Measurements from ENCODE around the gene PRKCE. TPM values are rescaled to one million over a fixed set of nuclear protein-coding genes. Genes with fewer than 3 reads are reported as not detected.

Gene PRKCE
- total and polyA plus RNA-seq, 2 experiments from 2014 or later, result 13.2 to 19.2 TPM

DNA sequence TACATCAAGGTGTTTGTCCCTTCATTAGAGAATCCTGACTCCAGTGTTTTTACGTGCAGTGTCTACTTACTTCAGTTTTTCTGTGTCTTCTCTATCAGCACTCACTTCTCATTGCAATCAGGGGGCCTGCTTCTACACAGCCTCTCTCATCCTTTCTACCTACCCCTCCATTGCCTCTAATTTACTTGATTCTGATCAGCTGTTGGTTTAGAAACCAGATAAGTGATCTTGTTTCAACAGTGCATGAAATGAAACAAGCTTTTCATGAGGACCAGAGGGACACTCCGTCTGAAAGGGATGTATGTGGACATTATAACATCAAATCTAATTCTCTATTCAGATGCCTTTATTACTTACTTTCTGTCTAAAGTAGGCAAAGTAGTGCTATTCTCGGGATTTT lies 136.9 kb downstream of the PRKCE start:
- no peak overlapping the region for H3K4me3 ChIP-seq
- H3K27me3 ChIP-seq, result no peaks in the 10 kb centered on the region
- H3K4me1 ChIP-seq (ENCODE audit: low read depth), result peaks cover 34% of the 10 kb centered on the region
- H3K9me3 ChIP-seq (ENCODE audit: low read depth), result no peaks in the 10 kb centered on the region
- DNase-seq (ENCODE audit: low read depth in 1 of 2, low spot score in 1 of 2), result no peak
- H3K36me3 ChIP-seq, result no peaks in the 10 kb centered on the region
- TF ChIP-seq, protein P1, sequence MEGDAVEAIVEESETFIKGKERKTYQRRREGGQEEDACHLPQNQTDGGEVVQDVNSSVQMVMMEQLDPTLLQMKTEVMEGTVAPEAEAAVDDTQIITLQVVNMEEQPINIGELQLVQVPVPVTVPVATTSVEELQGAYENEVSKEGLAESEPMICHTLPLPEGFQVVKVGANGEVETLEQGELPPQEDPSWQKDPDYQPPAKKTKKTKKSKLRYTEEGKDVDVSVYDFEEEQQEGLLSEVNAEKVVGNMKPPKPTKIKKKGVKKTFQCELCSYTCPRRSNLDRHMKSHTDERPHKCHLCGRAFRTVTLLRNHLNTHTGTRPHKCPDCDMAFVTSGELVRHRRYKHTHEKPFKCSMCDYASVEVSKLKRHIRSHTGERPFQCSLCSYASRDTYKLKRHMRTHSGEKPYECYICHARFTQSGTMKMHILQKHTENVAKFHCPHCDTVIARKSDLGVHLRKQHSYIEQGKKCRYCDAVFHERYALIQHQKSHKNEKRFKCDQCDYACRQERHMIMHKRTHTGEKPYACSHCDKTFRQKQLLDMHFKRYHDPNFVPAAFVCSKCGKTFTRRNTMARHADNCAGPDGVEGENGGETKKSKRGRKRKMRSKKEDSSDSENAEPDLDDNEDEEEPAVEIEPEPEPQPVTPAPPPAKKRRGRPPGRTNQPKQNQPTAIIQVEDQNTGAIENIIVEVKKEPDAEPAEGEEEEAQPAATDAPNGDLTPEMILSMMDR (IDR thresholded peaks at IDR 0.05; ENCODE audit: low read depth, low read length), result no peak
- no peak overlapping the region for H3K27ac ChIP-seq

DNA sequence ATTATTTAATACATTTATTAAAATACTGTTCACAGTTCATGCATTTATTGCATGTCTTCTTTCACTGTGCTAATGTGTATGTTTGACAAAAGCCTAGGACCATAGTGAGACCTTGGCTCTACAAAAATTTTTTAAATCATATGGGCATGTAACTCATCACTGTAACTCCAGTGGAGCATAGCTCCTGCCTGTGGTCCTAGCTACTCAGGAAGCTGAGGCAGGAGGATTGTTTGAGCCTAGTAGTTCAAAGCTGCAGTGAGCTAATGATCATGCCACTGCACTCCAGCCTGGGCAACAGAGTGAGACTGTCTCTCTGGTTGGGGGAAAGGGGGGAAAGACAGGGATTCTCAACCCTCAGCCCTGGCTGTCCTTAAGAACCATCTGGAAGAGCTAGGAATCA lies 137.8 kb downstream of the PRKCE start:
- no peak overlapping the region for H3K27ac ChIP-seq
- H3K4me3 ChIP-seq, result no peak overlapping the region
- H3K4me1 ChIP-seq (ENCODE audit: low read depth), result peaks cover 32% of the 10 kb centered on the region
- no peaks in the 10 kb centered on the region for H3K36me3 ChIP-seq
- H3K9me3 ChIP-seq (ENCODE audit: low read depth), result no peaks in the 10 kb centered on the region
- no peak for DNase-seq (ENCODE audit: low read depth in 1 of 2, low spot score in 1 of 2)
- TF ChIP-seq, protein P1 (IDR thresholded peaks at IDR 0.05; ENCODE audit: low read depth, low read length), result no peak
- H3K27me3 ChIP-seq, result no peaks in the 10 kb centered on the region

DNA sequence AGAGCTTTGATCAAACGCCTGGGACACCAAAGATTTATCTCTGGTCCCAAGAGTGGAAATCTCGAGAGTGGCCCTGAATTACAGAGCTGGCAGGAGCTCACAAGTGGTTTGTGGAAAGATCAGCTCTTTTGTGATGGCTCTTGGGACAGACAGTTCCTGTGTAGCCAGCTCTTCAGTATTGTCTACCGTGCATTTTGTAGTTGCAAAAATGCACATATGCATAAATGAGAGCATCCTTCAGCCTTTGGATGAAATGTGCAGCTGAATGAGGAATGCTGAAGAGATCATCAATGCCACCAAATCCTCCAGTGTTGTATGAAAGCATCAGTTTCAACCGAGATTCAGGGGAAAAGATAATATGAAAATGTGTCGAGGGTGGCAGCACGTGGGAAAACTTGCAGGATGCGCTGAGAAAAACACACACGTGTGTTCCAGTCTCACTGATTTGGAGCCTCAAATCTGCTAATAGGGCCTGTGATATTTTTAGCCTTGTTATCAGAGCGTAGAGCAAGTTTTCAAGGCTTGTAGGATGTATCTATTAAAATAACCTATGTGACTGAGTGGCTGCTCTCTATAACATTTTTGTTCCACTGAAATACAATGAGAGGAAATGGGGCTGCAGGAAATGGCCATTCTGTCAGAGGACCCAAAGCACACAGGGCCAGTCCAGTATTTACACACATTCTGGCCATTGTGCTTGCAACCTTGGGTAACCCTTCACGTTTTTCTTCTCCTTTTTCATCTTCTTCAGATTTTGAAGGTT lies 138.7 kb downstream of the PRKCE start:
- Histone ChIP-seq H3K9me3 (ENCODE audit: low read depth) (no peaks in the 10 kb centered on the region), H3K27ac (peak overlapping the region; percentile 85), H3K4me1 (ENCODE audit: low read depth) (peaks cover 32% of the 10 kb centered on the region), H3K4me3 (no peak overlapping the region), H3K27me3 (no peaks in the 10 kb centered on the region), H3K36me3 (no peaks in the 10 kb centered on the region)
- peak; percentile 12 to 33 for DNase-seq (ENCODE audit: low read depth in 1 of 2, low spot score in 1 of 2)
- TF ChIP-seq, protein P1 (IDR thresholded peaks at IDR 0.05; ENCODE audit: low read depth, low read length), result no peak

DNA sequence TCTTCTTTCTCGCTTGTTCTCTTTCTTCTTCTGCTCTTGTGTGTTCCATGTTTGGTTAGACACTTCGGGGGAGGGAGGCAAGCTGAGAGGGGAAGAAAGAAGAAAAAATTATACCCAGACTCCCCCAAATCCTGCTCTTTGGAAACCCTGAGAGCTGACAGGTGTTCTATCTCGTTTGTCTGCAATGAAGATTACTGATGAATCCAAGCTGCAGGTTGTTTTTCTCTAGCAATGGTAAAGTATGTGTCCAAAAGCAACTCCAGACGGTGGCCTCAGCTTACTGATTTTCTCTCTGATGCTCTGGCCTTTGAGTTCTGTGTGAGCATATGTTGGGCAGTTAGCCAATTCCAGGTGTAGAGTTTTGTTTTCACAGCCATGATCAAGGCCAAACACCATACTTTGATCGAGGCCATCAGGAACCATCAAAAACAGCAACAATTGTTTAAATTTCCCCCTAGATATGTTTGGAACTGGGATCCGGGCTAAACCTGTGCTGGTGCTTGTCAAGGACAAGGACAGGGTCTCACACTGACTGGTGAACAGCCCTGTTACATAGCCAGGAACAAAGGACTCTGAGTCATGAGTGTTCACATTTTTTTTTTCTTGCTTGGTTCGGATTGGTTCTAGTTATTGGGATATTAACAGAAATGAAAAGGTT lies 142.0 kb downstream of the PRKCE start:
- Histone ChIP-seq H3K36me3 (no peaks in the 10 kb centered on the region), H3K27ac (no peak overlapping the region), H3K27me3 (no peaks in the 10 kb centered on the region), H3K9me3 (ENCODE audit: low read depth) (no peaks in the 10 kb centered on the region), H3K4me3 (no peak overlapping the region), H3K4me1 (ENCODE audit: low read depth) (peaks cover 32% of the 10 kb centered on the region)
- peak in 1 of 2 donors; percentile 9 for DNase-seq (ENCODE audit: low read depth in 1 of 2, low spot score in 1 of 2)
- TF ChIP-seq, protein P1 (IDR thresholded peaks at IDR 0.05; ENCODE audit: low read depth, low read length), result no peak

DNA sequence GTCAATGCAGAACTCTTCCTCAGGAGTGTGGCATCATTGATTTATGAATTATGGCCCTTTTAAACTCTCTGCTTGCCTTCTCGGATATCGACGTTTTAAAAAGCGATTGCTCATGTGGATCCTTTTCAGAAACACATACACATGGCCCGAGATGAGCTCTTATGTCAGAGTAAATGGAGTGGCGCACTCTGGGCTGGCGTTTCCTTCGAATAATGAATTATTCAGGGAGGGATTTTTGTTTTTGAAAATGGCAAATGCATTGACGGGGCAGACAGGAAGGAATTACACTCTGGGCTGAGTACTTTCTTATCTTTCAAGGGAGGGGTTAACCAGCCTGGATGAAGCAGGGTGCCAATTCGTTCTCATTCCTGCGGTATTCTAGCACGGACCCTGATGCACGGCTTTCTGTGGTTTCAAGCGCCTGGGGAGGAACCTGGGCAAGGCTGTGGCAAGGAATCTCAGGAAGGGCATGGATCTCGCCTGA lies 142.7 kb downstream of the PRKCE start:
- Histone ChIP-seq H3K27me3 (no peaks in the 10 kb centered on the region), H3K36me3 (no peaks in the 10 kb centered on the region), H3K4me1 (ENCODE audit: low read depth) (peaks cover 31% of the 10 kb centered on the region), H3K27ac (no peak overlapping the region), H3K9me3 (ENCODE audit: low read depth) (no peaks in the 10 kb centered on the region), H3K4me3 (no peak overlapping the region)
- TF ChIP-seq, protein P1 (IDR thresholded peaks at IDR 0.05; ENCODE audit: low read depth, low read length), result no peak
- peak in 1 of 2 donors; percentile 83 for DNase-seq (ENCODE audit: low read depth in 1 of 2, low spot score in 1 of 2)
